GM21825 (cell line): ENCODE data around the gene CSNK1A1.

Experiments
- ATAC-seq: cut with Tn5 transposase; IDR thresholded peaks from one replicate; pipeline ENCODE4 v1.9.1; 2021; ENCODE audit warnings: mild to moderate bottlenecking, moderate library complexity; ENCODE audit not compliant: unreplicated experiment

Gene CSNK1A1

DNA sequence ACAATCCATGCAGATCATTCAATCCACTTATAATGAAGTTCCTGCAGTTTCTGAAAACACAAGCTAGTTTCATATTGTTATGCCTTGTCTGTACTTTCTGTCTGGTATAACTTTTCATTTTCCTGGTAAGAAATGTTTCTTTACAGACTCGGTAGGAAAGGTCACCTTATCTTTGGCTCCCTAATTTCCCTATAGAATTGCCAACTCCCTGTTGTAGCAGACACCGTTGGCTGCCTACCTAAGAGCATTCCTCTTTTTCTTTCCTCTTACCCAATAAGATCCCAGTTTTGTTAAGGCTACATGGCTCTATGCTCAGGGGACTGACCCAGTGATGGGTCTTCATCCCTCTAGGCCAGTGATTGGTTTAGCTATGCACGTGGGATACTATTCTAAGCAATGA lies 23.9 kb upstream of the CSNK1A1 start:
- ATAC-seq = no peak

GRCh38 chr5:149572576-149573231 lies 21.5 kb upstream of the CSNK1A1 start:
- no peak for ATAC-seq

DNA sequence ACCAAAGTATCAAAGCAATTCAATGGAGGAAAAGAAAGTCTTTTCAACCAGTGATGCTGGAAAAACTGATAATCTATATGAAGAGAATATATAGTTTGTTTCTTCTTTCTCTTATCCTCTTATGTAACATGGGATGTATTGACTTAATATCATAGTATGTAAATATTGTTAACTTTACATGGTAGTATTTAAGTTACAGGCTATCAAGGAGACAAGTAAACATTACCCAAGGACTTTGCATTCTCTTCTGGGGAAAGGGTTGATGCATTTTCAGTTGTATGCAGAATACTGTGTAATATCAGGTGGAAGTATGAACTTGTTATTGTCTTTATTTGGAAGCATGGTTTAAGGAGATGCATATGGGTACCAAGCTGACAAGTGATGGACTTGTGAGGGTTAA lies 20.9 kb upstream of the CSNK1A1 start:
- ATAC-seq = no peak

GRCh38 chr5:149567226-149567625 lies 16.0 kb upstream of the CSNK1A1 start:
- no peak for ATAC-seq

- peak; percentile 88 for ATAC-seq
Observed at GRCh38 chr5:149564542-149565140, 13.4 kb upstream of the CSNK1A1 start.

GRCh38 chr5:149563466-149563865 lies 12.2 kb upstream of the CSNK1A1 start:
- ATAC-seq = no peak

GRCh38 chr5:149561848-149562247 lies 10.6 kb upstream of the CSNK1A1 start:
- no peak for ATAC-seq

GRCh38 chr5:149559706-149560105 lies 8.5 kb upstream of the CSNK1A1 start:
- ATAC-seq = no peak

DNA sequence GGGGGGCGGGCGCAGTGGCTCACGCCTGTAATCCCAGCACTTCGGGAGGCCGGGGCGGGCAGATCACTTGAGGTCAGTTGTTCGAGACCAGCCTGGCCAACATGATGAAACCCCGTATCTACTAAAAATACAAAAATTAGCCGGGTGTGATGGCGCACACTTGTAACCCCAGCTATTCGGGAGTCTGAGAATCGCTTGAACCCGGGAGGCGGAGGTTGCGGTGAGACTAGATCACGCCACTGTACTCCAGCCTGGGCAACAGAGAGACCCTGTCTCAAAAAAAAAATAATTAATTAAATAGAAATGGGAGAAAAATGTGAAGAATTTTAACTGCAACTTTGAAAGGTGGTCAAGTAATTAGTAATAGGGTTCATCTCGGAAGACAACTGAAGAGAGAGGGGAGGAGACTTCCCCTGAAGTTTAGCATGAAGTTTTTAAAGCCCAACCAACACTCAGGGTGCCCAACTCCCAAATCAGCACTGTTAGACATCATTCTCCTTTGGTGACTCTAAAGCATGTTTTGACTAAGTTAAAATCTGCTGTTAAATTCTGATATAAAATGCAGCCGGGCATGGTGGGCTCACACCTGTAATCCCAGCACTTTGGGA lies 1.4 kb upstream of the CSNK1A1 start:
- no peak for ATAC-seq

- ATAC-seq = no peak
Observed at GRCh38 chr5:149552038-149552494, 827 bp upstream of the CSNK1A1 start.

- ATAC-seq = peak; percentile 7
Observed at GRCh38 chr5:149550594-149551226, 529 bp downstream of the CSNK1A1 start.

GRCh38 chr5:149550268-149550583 lies 1.0 kb downstream of the CSNK1A1 start:
- ATAC-seq = no peak

GRCh38 chr5:149549461-149550267 lies 1.6 kb downstream of the CSNK1A1 start:
- ATAC-seq = peak; percentile 44

- ATAC-seq = no peak
Observed at GRCh38 chr5:149546974-149547373, 4.3 kb downstream of the CSNK1A1 start.

GRCh38 chr5:149545327-149545726 lies 5.9 kb downstream of the CSNK1A1 start:
- no peak for ATAC-seq

GRCh38 chr5:149544028-149544420 lies 7.2 kb downstream of the CSNK1A1 start:
- ATAC-seq = no peak

DNA sequence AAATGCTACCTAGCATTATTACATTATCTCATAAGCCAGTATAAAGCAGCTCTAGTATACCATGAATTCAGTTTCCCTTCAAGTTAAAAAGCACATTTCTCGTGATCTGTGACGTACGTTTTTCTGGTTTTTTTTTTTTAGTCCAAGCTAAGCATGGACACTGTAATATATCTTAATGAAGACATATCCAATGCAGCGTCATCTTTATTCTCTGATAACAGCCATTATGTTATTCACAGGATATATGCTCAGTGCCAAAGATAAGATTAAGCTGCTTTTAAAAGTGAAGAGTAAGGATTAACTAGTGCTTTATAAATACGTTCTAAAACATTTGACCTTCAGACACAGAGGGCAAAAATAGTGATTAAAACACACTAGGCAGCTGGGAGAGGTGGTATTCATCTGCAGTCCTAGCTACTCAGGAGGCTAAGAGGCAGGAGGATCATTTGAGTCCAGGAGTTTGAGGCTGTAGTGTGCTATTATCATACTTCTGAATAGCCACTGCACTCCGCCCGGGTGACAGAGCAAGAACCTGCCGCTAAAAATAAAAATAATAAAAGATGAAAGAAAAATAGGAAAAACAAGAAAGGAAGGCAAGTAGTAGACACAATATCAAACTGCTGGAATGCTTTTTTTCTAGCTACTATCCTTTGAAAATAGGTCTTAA lies 7.7 kb downstream of the CSNK1A1 start:
- ATAC-seq = no peak

DNA sequence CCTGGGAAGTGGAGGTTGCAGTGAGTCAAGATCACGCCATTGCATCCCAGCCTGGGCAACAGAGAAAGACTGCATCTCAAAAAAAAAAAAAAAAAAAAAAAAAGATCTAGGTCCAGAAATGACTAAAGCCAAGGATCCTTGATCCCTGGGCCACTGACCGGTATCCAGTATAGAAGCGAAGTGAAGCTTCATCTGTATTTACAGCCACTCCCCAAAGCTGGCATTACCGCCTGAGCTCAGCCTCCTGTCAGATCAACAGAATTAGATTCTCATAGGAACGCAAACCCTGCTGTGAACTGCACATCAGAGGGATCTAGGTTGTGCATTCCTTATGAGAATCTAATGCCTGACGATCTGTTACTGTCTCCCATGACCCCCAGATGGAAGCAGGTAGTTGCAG lies 9.3 kb downstream of the CSNK1A1 start:
- ATAC-seq = no peak

GRCh38 chr5:149540089-149540488 lies 11.2 kb downstream of the CSNK1A1 start:
- no peak for ATAC-seq

DNA sequence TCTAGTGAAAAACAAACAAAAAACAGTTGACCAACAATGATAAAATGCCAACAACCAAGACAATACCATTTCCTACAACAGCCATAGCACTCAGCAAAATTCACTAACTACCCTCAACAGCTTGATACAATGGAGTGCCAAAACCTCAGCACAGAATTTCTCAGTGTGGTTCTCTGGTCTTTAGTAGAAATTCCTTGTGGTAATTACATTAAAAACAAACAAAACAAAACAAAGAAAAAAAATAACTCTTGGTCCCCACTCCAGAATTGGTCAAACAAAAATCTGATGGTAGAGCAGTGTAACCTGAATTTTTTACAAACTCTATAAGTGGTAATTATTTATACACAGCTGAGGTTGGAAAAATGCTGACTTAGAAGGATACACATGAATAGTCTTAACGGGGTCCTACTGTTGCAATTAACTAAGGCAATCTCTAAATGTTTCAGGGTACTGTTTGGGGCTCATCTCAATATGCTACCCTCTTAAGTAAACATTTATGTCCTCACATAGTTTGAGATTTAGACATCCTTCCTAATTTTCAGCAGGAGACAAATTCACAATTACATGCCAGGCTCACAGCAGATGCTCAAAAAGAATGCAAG lies 13.8 kb downstream of the CSNK1A1 start:
- ATAC-seq = no peak
